ENCODE results near the gene RPL4. TPM values are rescaled to one million over a fixed set of nuclear protein-coding genes. Genes with fewer than 3 reads are reported as not detected.

RPL4 gene
- total and polyA plus RNA-seq, 2 of the 8 experiments (the other 6 are each of a cell fraction or from before 2014, with no cell fraction given): 3,950 to 3,973 TPM

- TF ChIP-seq, protein P1, sequence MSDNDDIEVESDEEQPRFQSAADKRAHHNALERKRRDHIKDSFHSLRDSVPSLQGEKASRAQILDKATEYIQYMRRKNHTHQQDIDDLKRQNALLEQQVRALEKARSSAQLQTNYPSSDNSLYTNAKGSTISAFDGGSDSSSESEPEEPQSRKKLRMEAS (IDR thresholded peaks at IDR 0.05): peak; percentile 64; the same call in 1 of the 2 replicates
- TF ChIP-seq SRF (IDR thresholded peaks at IDR 0.05; ENCODE audit: low read depth, low read length) (no peak), ATF2 (IDR thresholded peaks at IDR 0.05; ENCODE audit: low read length) (no peak; the same call in 1 of the 2 replicates), EP300 (IDR thresholded peaks at IDR 0.05; ENCODE audit: borderline replicate concordance in 1 of 2, low read depth in 2 of 2, low read length in 2 of 2) (no peak), KDM1A (IDR thresholded peaks at IDR 0.05; ENCODE audit: borderline replicate concordance, low read length) (peak; percentile 69; the same call in 1 of the 2 replicates), CBX5 (IDR thresholded peaks at IDR 0.05; ENCODE audit: low read depth, low read length) (no peak), E2F6 (IDR thresholded peaks at IDR 0.05) (no peak), NRF1 (IDR thresholded peaks at IDR 0.05; ENCODE audit: low read depth, low read length) (no peak), GTF2F1 (IDR thresholded peaks at IDR 0.05; ENCODE audit: borderline replicate concordance, low read depth, low read length) (peak; percentile 77; the same call in 1 of the 2 replicates), RNF2 (IDR thresholded peaks at IDR 0.05; ENCODE audit: borderline replicate concordance, low read depth, low read length, missing control alignments, poor library complexity, severe bottlenecking) (no peak), TCF12 (IDR thresholded peaks at IDR 0.05; ENCODE audit: low read depth, low read length) (no peak), HDAC2 (IDR thresholded peaks at IDR 0.05; ENCODE audit: borderline replicate concordance in 1 of 2, low read depth in 2 of 2, low read length in 2 of 2) (0 out of 4 replicates have a peak, but pooled peaks of 1 of the 2 experiments have one; percentile 5), FOSL1 (IDR thresholded peaks at IDR 0.05; ENCODE audit: insufficient read depth, low read depth, low read length) (no peak), KDM4A (IDR thresholded peaks at IDR 0.05; ENCODE audit: low read depth, low read length, severe bottlenecking) (peak; percentile 58), SIX5 (IDR thresholded peaks at IDR 0.05; ENCODE audit: low read depth, low read length) (no peak), PHF8 (conservative IDR thresholded peaks at IDR 0.05; ENCODE audit: low read depth, low read length) (peak; percentile 93), CREB1 (IDR thresholded peaks at IDR 0.05) (peak; percentile 74)
- TF ChIP-seq, protein P2, sequence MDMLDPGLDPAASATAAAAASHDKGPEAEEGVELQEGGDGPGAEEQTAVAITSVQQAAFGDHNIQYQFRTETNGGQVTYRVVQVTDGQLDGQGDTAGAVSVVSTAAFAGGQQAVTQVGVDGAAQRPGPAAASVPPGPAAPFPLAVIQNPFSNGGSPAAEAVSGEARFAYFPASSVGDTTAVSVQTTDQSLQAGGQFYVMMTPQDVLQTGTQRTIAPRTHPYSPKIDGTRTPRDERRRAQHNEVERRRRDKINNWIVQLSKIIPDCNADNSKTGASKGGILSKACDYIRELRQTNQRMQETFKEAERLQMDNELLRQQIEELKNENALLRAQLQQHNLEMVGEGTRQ (IDR thresholded peaks at IDR 0.05; ENCODE audit: low read length): no peak
These were observed at the start of gene RPL4, which contains the start of gene ZWILCH (continued) for GRCh38 chr15:66504563-66505429.
